Measurements from ENCODE around the gene KIF20B.

DNA sequence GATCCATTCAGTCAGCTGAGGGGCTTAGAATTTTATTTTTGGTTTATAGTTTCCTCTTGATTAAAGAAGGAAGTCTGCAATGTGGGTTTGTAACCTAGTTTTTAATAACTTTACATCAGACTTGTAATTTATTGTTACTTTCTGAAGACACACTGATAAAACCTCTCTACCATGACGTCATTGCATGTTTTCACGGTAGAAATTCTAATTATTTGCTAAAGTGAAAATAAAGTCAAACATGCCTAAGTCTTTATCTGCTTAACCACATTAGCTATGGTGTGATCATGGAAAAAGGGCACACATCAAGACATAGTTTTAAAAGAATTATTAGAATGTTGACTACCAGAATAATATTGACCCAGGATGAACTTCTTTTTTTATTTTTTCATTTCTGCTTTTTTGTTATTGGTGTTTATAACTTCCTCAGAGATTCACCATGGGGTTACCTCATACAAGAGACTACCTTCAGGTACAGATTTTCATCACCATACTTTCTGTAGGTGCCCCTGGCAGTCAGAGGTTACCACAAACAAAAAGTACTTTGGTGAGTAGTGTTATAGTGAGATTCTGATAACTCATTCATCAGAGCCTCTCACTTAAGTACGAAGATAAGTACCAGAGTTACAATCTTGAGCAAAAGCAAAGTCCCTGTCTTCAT lies 49.3 kb upstream of the KIF20B start:
- TF ChIP-seq, protein P1, sequence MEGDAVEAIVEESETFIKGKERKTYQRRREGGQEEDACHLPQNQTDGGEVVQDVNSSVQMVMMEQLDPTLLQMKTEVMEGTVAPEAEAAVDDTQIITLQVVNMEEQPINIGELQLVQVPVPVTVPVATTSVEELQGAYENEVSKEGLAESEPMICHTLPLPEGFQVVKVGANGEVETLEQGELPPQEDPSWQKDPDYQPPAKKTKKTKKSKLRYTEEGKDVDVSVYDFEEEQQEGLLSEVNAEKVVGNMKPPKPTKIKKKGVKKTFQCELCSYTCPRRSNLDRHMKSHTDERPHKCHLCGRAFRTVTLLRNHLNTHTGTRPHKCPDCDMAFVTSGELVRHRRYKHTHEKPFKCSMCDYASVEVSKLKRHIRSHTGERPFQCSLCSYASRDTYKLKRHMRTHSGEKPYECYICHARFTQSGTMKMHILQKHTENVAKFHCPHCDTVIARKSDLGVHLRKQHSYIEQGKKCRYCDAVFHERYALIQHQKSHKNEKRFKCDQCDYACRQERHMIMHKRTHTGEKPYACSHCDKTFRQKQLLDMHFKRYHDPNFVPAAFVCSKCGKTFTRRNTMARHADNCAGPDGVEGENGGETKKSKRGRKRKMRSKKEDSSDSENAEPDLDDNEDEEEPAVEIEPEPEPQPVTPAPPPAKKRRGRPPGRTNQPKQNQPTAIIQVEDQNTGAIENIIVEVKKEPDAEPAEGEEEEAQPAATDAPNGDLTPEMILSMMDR (IDR thresholded peaks at IDR 0.05 in 8 of 11, conservative IDR thresholded peaks at IDR 0.05 in 3 of 11) = no peak
- TF ChIP-seq POLR2AphosphoS5 (IDR thresholded peaks at IDR 0.05) (no peak), POLR2A (IDR thresholded peaks at IDR 0.05) (no peak)

Measured in spleen (tissue), 7 donors.